ENCODE measurements around the gene GPR63. TPM values are rescaled to one million over a fixed set of nuclear protein-coding genes. Genes with fewer than 3 reads are reported as not detected.

GPR63 gene
- total RNA-seq, 1 experiment from 2014 or later, result 0.54 TPM

DNA sequence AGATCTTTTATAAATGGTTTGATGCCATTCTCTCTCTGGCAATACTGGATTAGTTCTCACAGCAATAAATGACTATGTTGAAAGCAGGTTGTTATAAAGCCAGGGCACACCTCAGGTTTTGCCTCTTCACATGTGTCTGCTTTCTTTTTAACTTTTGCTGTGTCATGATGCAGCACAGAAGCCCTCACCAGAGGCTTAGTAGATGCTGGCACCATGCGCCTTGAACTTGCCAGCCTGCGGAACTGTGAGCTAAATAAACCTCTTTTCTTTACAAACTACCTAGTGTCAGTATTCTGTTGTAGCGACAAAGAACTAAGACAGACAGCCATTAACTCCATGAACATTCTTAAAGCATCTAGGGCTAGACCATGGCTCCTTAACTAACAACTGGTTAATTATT lies 15.3 kb upstream of the GPR63 start:
- no peak overlapping the region for H3K4me3 Mint-ChIP-seq (ENCODE audit: unreplicated experiment)
- no peaks in the 10 kb centered on the region for H3K4me1 Mint-ChIP-seq (ENCODE audit: insufficient read depth, unreplicated experiment)
- ChIA-PET CTCF (no interaction called here), POLR2A (no interaction called here)
- intact Hi-C loops (cut with micrococcal nuclease), result no loop called here
- TF ChIP-seq, protein P1, sequence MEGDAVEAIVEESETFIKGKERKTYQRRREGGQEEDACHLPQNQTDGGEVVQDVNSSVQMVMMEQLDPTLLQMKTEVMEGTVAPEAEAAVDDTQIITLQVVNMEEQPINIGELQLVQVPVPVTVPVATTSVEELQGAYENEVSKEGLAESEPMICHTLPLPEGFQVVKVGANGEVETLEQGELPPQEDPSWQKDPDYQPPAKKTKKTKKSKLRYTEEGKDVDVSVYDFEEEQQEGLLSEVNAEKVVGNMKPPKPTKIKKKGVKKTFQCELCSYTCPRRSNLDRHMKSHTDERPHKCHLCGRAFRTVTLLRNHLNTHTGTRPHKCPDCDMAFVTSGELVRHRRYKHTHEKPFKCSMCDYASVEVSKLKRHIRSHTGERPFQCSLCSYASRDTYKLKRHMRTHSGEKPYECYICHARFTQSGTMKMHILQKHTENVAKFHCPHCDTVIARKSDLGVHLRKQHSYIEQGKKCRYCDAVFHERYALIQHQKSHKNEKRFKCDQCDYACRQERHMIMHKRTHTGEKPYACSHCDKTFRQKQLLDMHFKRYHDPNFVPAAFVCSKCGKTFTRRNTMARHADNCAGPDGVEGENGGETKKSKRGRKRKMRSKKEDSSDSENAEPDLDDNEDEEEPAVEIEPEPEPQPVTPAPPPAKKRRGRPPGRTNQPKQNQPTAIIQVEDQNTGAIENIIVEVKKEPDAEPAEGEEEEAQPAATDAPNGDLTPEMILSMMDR (IDR thresholded peaks at IDR 0.05; ENCODE audit: unreplicated experiment), result no peak
- no TSS peak for BruUV-seq (replicated peaks)
- DNase-seq (ENCODE audit: unreplicated experiment), result no peak
- no peaks in the 10 kb centered on the region for H3K9me3 Mint-ChIP-seq (ENCODE audit: unreplicated experiment)
- H3K36me3 Mint-ChIP-seq (ENCODE audit: insufficient read depth, unreplicated experiment), result no peaks in the 10 kb centered on the region
- H3K27me3 Mint-ChIP-seq (ENCODE audit: insufficient read depth, unreplicated experiment), result peaks cover 14% of the 10 kb centered on the region
- no peak overlapping the region for H3K27ac Mint-ChIP-seq (ENCODE audit: low read depth, unreplicated experiment)

DNA sequence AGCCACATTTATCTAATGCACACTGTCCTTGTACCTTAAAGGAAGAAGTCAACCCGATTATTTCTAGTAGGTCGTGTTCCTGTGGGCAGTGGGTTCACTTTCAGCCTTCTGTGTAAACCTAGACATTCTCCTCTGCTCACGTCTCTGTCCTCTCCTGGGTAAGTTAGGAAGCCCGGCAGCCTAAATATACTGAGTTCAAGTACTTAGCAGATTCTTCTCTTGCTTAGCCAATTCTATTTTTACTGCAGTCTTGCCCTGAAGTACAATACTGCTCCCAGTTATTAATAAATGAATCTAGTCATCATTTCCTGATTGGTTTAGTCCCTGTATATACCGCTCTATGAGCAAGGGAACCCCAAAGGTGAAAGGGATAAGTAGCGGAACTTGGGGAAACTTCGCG lies 14.6 kb upstream of the GPR63 start:
- Mint-ChIP-seq H3K27me3 (ENCODE audit: insufficient read depth, unreplicated experiment) (peaks cover 14% of the 10 kb centered on the region), H3K4me1 (ENCODE audit: insufficient read depth, unreplicated experiment) (no peaks in the 10 kb centered on the region), H3K36me3 (ENCODE audit: insufficient read depth, unreplicated experiment) (no peaks in the 10 kb centered on the region), H3K27ac (ENCODE audit: low read depth, unreplicated experiment) (no peak overlapping the region), H3K4me3 (ENCODE audit: unreplicated experiment) (no peak overlapping the region), H3K9me3 (ENCODE audit: unreplicated experiment) (no peaks in the 10 kb centered on the region)
- TF ChIP-seq, protein P1 (IDR thresholded peaks at IDR 0.05; ENCODE audit: unreplicated experiment), result no peak
- no TSS peak for BruUV-seq (replicated peaks)
- CTCF ChIA-PET, result no interaction called here
- intact Hi-C loops (cut with micrococcal nuclease), result no loop called here
- POLR2A ChIA-PET, result no interaction called here
- DNase-seq (ENCODE audit: unreplicated experiment), result no peak

DNA sequence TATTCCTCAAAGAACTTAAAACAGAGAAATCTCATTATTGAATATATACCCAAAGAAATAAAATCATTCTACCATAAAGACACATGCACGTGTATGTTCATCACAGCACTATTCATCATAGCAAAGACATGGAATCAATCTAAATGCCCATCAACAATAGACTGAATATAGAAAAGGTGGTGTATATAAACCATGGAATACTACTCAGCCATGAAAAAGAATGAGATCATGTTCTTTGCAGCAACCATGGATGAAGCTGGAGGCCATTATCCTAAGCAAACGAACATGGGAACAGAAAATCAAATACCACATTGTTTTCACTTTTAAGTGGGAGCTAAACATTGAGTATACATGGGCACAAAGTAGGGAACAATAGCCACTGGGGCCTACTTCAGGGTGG lies 12.3 kb upstream of the GPR63 start:
- no peaks in the 10 kb centered on the region for H3K4me1 Mint-ChIP-seq (ENCODE audit: insufficient read depth, unreplicated experiment)
- H3K27me3 Mint-ChIP-seq (ENCODE audit: insufficient read depth, unreplicated experiment), result peaks cover 31% of the 10 kb centered on the region
- POLR2A ChIA-PET, result no interaction called here
- H3K27ac Mint-ChIP-seq (ENCODE audit: low read depth, unreplicated experiment), result no peak overlapping the region
- no peaks in the 10 kb centered on the region for H3K36me3 Mint-ChIP-seq (ENCODE audit: insufficient read depth, unreplicated experiment)
- CTCF ChIA-PET, result no interaction called here
- no peaks in the 10 kb centered on the region for H3K9me3 Mint-ChIP-seq (ENCODE audit: unreplicated experiment)
- DNase-seq (ENCODE audit: unreplicated experiment), result no peak
- intact Hi-C loops (cut with micrococcal nuclease), result no loop called here
- no TSS peak for BruUV-seq (replicated peaks)
- no peak overlapping the region for H3K4me3 Mint-ChIP-seq (ENCODE audit: unreplicated experiment)
- TF ChIP-seq, protein P1 (IDR thresholded peaks at IDR 0.05; ENCODE audit: unreplicated experiment), result no peak

DNA sequence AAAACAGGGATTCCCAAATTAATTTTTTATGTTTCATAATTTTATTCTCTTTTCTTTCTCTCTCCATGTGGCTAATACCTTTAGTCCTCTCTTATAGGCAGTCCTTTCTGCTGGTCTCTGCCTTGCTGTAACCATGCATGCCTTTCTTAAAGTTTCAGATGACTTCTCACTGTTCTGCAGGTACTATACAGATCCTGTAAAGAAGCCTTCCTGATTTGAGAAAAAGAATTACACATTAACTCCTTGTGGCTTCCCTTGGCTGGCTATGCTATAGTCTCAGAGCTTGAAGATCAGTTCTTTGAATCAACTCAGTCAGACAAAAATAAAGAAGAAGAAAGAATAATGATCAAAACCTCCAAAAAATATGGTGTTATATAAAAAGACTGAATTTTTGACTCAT lies 7.3 kb upstream of the GPR63 start:
- Mint-ChIP-seq H3K27me3 (ENCODE audit: insufficient read depth, unreplicated experiment) (peaks cover 41% of the 10 kb centered on the region), H3K36me3 (ENCODE audit: insufficient read depth, unreplicated experiment) (no peaks in the 10 kb centered on the region), H3K4me1 (ENCODE audit: insufficient read depth, unreplicated experiment) (no peaks in the 10 kb centered on the region), H3K27ac (ENCODE audit: low read depth, unreplicated experiment) (no peak overlapping the region), H3K4me3 (ENCODE audit: unreplicated experiment) (no peak overlapping the region), H3K9me3 (ENCODE audit: unreplicated experiment) (no peaks in the 10 kb centered on the region)
- ChIA-PET POLR2A (no interaction called here), CTCF (no interaction called here)
- TF ChIP-seq, protein P1 (IDR thresholded peaks at IDR 0.05; ENCODE audit: unreplicated experiment), result no peak
- BruUV-seq (replicated peaks), result no TSS peak
- no peak for DNase-seq (ENCODE audit: unreplicated experiment)
- intact Hi-C loops (cut with micrococcal nuclease), result no loop called here

Data from MCF 10A (cell line).